ENCODE data around the gene HOXD8. TPM values are rescaled to one million over a fixed set of nuclear protein-coding genes. Genes with fewer than 3 reads are reported as not detected.

The HOXD8 gene
- total and polyA plus RNA-seq, 2 experiments from 2014 or later: 19.7 to 27.8 TPM

- TF ChIP-seq EZH2phosphoT487 (IDR thresholded peaks at IDR 0.05; ENCODE audit: insufficient read depth, low read depth): no peak
- TF ChIP-seq EZH2 (IDR thresholded peaks at IDR 0.05; ENCODE audit: insufficient read depth, poor library complexity, severe bottlenecking): no peak
- no peaks in the 10 kb centered on the region for H3K9me2 ChIP-seq (ENCODE audit: insufficient read depth)
Observed at GRCh38 chr2:176162911-176163671, 33.6 kb downstream of the HOXD8 start.

GRCh38 chr2:176163672-176164056, 34.2 kb downstream of the HOXD8 start:
- Histone ChIP-seq H3K4me1 (ENCODE audit: insufficient read depth) (peaks cover 8% of the 10 kb centered on the region; the same call in 1 of the 2 replicates), H3K9me2 (ENCODE audit: insufficient read depth) (no peaks in the 10 kb centered on the region), H3F3A (ENCODE audit: insufficient read depth) (0 out of 2 replicates have a peak, but pooled peaks cover 13% of the 10 kb centered on the region), H3K79me2 (ENCODE audit: insufficient read depth) (no peaks in the 10 kb centered on the region), H3K4me2 (ENCODE audit: unreplicated experiment) (no peak overlapping the region), H3K9me3 (ENCODE audit: low read depth) (no peaks in the 10 kb centered on the region), H3K27ac (no peak overlapping the region), H3K27me3 (replicated peaks; ENCODE audit: insufficient read depth) (no peaks in the 10 kb centered on the region), H4K20me1 (ENCODE audit: insufficient read depth) (no peaks in the 10 kb centered on the region), H3K36me3 (ENCODE audit: low read depth) (no peaks in the 10 kb centered on the region), H3K4me3 (no peak overlapping the region), H2AFZ (no peak overlapping the region), H3K9ac (no peak overlapping the region)
- in situ Hi-C loops (cut with MboI): no loop called here
- 93% methylated on average over 12 of the region's 12 CpGs for whole genome bisulfite sequencing, 2 experiments (ENCODE audit: low coverage in 1 of 2, low lambda C conversion rate in 2 of 2, missing lambda C conversion rate in 2 of 2)
- no peak for DNase-seq
- TF ChIP-seq EZH2 (IDR thresholded peaks at IDR 0.05; ENCODE audit: insufficient read depth, poor library complexity, severe bottlenecking) (no peak), EZH2phosphoT487 (IDR thresholded peaks at IDR 0.05; ENCODE audit: insufficient read depth, low read depth) (no peak)

More at GRCh38 chr2:176162911-176163671, 33.6 kb downstream of the HOXD8 start:
- in situ Hi-C loops (cut with MboI): no loop called here
- Histone ChIP-seq H3K9me3 (ENCODE audit: low read depth) (no peaks in the 10 kb centered on the region), H4K20me1 (ENCODE audit: insufficient read depth) (no peaks in the 10 kb centered on the region), H3K4me2 (ENCODE audit: unreplicated experiment) (no peak overlapping the region), H3K36me3 (ENCODE audit: low read depth) (no peaks in the 10 kb centered on the region), H3K9ac (no peak overlapping the region), H3K4me3 (no peak overlapping the region), H3F3A (ENCODE audit: insufficient read depth) (0 out of 2 replicates have a peak, but pooled peaks cover 13% of the 10 kb centered on the region), H3K27ac (no peak overlapping the region), H3K79me2 (ENCODE audit: insufficient read depth) (no peaks in the 10 kb centered on the region), H2AFZ (no peak overlapping the region), H3K4me1 (ENCODE audit: insufficient read depth) (peaks cover 8% of the 10 kb centered on the region; the same call in 1 of the 2 replicates), H3K27me3 (replicated peaks; ENCODE audit: insufficient read depth) (no peaks in the 10 kb centered on the region)
- no peak for DNase-seq
- 95 to 97% methylated on average over 25 to 29 of the region's 29 CpGs for WGBS, 2 experiments (ENCODE audit: low coverage in 1 of 2, low lambda C conversion rate in 2 of 2, missing lambda C conversion rate in 2 of 2)

GRCh38 chr2:176164201-176164600, 34.7 kb downstream of the HOXD8 start:
- H3K4me3 ChIP-seq: no peak overlapping the region
- 0 out of 2 replicates have a peak, but pooled peaks cover 13% of the 10 kb centered on the region for H3F3A ChIP-seq (ENCODE audit: insufficient read depth)
- H4K20me1 ChIP-seq (ENCODE audit: insufficient read depth): no peaks in the 10 kb centered on the region
- H3K9me2 ChIP-seq (ENCODE audit: insufficient read depth): no peaks in the 10 kb centered on the region
- H3K79me2 ChIP-seq (ENCODE audit: insufficient read depth): no peaks in the 10 kb centered on the region
- peaks cover 8% of the 10 kb centered on the region; the same call in 1 of the 2 replicates for H3K4me1 ChIP-seq (ENCODE audit: insufficient read depth)
- no peaks in the 10 kb centered on the region for H3K9me3 ChIP-seq (ENCODE audit: low read depth)
- TF ChIP-seq EZH2phosphoT487 (IDR thresholded peaks at IDR 0.05; ENCODE audit: insufficient read depth, low read depth): no peak
- no peak for TF ChIP-seq EZH2 (IDR thresholded peaks at IDR 0.05; ENCODE audit: insufficient read depth, poor library complexity, severe bottlenecking)
- 93 to 96% methylated on average over 13 of the region's 13 CpGs for WGBS, 2 experiments (ENCODE audit: low coverage in 1 of 2, low lambda C conversion rate in 2 of 2, missing lambda C conversion rate in 2 of 2)
- no peaks in the 10 kb centered on the region for H3K36me3 ChIP-seq (ENCODE audit: low read depth)
- in situ Hi-C loops (cut with MboI): no loop called here
- DNase-seq: no peak
- no peak overlapping the region for H3K4me2 ChIP-seq (ENCODE audit: unreplicated experiment)
- no peak overlapping the region for H3K27ac ChIP-seq
- no peak overlapping the region for H3K9ac ChIP-seq
- no peaks in the 10 kb centered on the region for H3K27me3 ChIP-seq (replicated peaks; ENCODE audit: insufficient read depth)
- no peak overlapping the region for H2AFZ ChIP-seq

- Histone ChIP-seq H3K79me2 (ENCODE audit: insufficient read depth) (no peaks in the 10 kb centered on the region), H3K4me1 (ENCODE audit: insufficient read depth) (peaks cover 8% of the 10 kb centered on the region; the same call in 1 of the 2 replicates), H3K9me2 (ENCODE audit: insufficient read depth) (no peaks in the 10 kb centered on the region), H2AFZ (no peak overlapping the region), H3K27me3 (replicated peaks; ENCODE audit: insufficient read depth) (no peaks in the 10 kb centered on the region), H3F3A (ENCODE audit: insufficient read depth) (0 out of 2 replicates have a peak, but pooled peaks cover 13% of the 10 kb centered on the region), H3K9me3 (ENCODE audit: low read depth) (no peaks in the 10 kb centered on the region), H3K4me2 (ENCODE audit: unreplicated experiment) (no peak overlapping the region), H3K27ac (no peak overlapping the region), H3K4me3 (no peak overlapping the region), H3K36me3 (ENCODE audit: low read depth) (no peaks in the 10 kb centered on the region), H3K9ac (no peak overlapping the region), H4K20me1 (ENCODE audit: insufficient read depth) (no peaks in the 10 kb centered on the region)
- DNase-seq: no peak
- in situ Hi-C loops (cut with MboI): no loop called here
- TF ChIP-seq EZH2 (IDR thresholded peaks at IDR 0.05; ENCODE audit: insufficient read depth, poor library complexity, severe bottlenecking) (no peak), EZH2phosphoT487 (IDR thresholded peaks at IDR 0.05; ENCODE audit: insufficient read depth, low read depth) (no peak)
- 96% methylated on average over 52 of the region's 52 CpGs for WGBS, 2 experiments (ENCODE audit: low coverage in 1 of 2, low lambda C conversion rate in 2 of 2, missing lambda C conversion rate in 2 of 2)
Observed at GRCh38 chr2:176164611-176165369, 35.3 kb downstream of the HOXD8 start.
